ENCODE results near the gene TMEM273. TPM values are rescaled to one million over a fixed set of nuclear protein-coding genes. Genes with fewer than 3 reads are reported as not detected.
A peak's percentile ranks its signal among the peaks of the same experiment; 100 is the strongest.

The TMEM273 gene
- total and polyA plus RNA-seq, 2 donors (not counting 1 experiment from before 2014, with no cell fraction given), result 0.18 TPM; not detected in 1

- Histone ChIP-seq H4K20me1 (ENCODE audit: control insufficient read depth, extremely low read depth, insufficient read depth, low read length) (no peaks in the 10 kb centered on the region), H3K9me3 (ENCODE audit: control insufficient read depth, insufficient read depth, low read depth, low read length) (no peaks in the 10 kb centered on the region), H3K4me3 (replicated peaks in 1 of 4; ENCODE audit: control extremely low read depth in 1 of 4, insufficient read depth in 1 of 4, low read depth in 3 of 4, low read length in 4 of 4) (no peak overlapping the region), H3K4me1 (ENCODE audit: control insufficient read depth, extremely low read depth, insufficient read depth, low read length) (peaks cover 26% of the 10 kb centered on the region), H3K27me3 (ENCODE audit: control insufficient read depth, insufficient read depth, low read length) (peaks cover 23% of the 10 kb centered on the region), H3K4me2 (ENCODE audit: extremely low read depth, insufficient read depth, low read length) (no peak overlapping the region), H3K9ac (ENCODE audit: insufficient read depth, low read length) (no peak overlapping the region), H3K36me3 (ENCODE audit: control insufficient read depth, insufficient read depth, low read length) (no peaks in the 10 kb centered on the region), H3K27ac (ENCODE audit: insufficient read depth, low read length) (no peak overlapping the region), H3K79me2 (ENCODE audit: control insufficient read depth, insufficient read depth, low read length) (no peaks in the 10 kb centered on the region), H2AFZ (ENCODE audit: low read length) (no peak overlapping the region)
- no peak for DNase-seq (ENCODE audit: low read depth in 2 of 2)
- TF ChIP-seq CTCF (conservative IDR thresholded peaks at IDR 0.05 in 1 of 2, IDR thresholded peaks at IDR 0.05 in 1 of 2; ENCODE audit: low read depth in 1 of 2, low read length in 2 of 2) (no peak), EZH2 (IDR thresholded peaks at IDR 0.05; ENCODE audit: low read length, missing control alignments) (no peak)
Measured at GRCh38 chr10:49136525-49136924, 51.7 kb downstream of the TMEM273 start.

GRCh38 chr10:49135575-49136313 lies 52.4 kb downstream of the TMEM273 start:
- TF ChIP-seq CTCF (conservative IDR thresholded peaks at IDR 0.05 in 1 of 2, IDR thresholded peaks at IDR 0.05 in 1 of 2; ENCODE audit: low read depth in 1 of 2, low read length in 2 of 2) (no peak), EZH2 (IDR thresholded peaks at IDR 0.05; ENCODE audit: low read length, missing control alignments) (no peak)
- Histone ChIP-seq H3K4me2 (ENCODE audit: extremely low read depth, insufficient read depth, low read length) (no peak overlapping the region), H3K4me1 (ENCODE audit: control insufficient read depth, extremely low read depth, insufficient read depth, low read length) (peaks cover 21% of the 10 kb centered on the region), H2AFZ (ENCODE audit: low read length) (no peak overlapping the region), H3K27me3 (ENCODE audit: control insufficient read depth, insufficient read depth, low read length) (peaks cover 25% of the 10 kb centered on the region), H3K79me2 (ENCODE audit: control insufficient read depth, insufficient read depth, low read length) (no peaks in the 10 kb centered on the region), H3K27ac (ENCODE audit: insufficient read depth, low read length) (no peak overlapping the region), H3K9me3 (ENCODE audit: control insufficient read depth, insufficient read depth, low read depth, low read length) (no peaks in the 10 kb centered on the region), H4K20me1 (ENCODE audit: control insufficient read depth, extremely low read depth, insufficient read depth, low read length) (no peaks in the 10 kb centered on the region), H3K4me3 (replicated peaks in 1 of 4; ENCODE audit: control extremely low read depth in 1 of 4, insufficient read depth in 1 of 4, low read depth in 3 of 4, low read length in 4 of 4) (no peak overlapping the region), H3K36me3 (ENCODE audit: control insufficient read depth, insufficient read depth, low read length) (no peaks in the 10 kb centered on the region), H3K9ac (ENCODE audit: insufficient read depth, low read length) (no peak overlapping the region)
- peak; percentile 18 to 58 for DNase-seq (ENCODE audit: low read depth in 2 of 2)

- Histone ChIP-seq H3K4me2 (ENCODE audit: extremely low read depth, insufficient read depth, low read length) (no peak overlapping the region), H3K79me2 (ENCODE audit: control insufficient read depth, insufficient read depth, low read length) (no peaks in the 10 kb centered on the region), H3K4me3 (replicated peaks in 1 of 4; ENCODE audit: control extremely low read depth in 1 of 4, insufficient read depth in 1 of 4, low read depth in 3 of 4, low read length in 4 of 4) (no peak overlapping the region), H3K36me3 (ENCODE audit: control insufficient read depth, insufficient read depth, low read length) (no peaks in the 10 kb centered on the region), H3K27me3 (ENCODE audit: control insufficient read depth, insufficient read depth, low read length) (peaks cover 33% of the 10 kb centered on the region), H3K9ac (ENCODE audit: insufficient read depth, low read length) (no peak overlapping the region), H4K20me1 (ENCODE audit: control insufficient read depth, extremely low read depth, insufficient read depth, low read length) (no peaks in the 10 kb centered on the region), H3K4me1 (ENCODE audit: control insufficient read depth, extremely low read depth, insufficient read depth, low read length) (peaks cover 8% of the 10 kb centered on the region), H2AFZ (ENCODE audit: low read length) (no peak overlapping the region), H3K27ac (ENCODE audit: insufficient read depth, low read length) (no peak overlapping the region), H3K9me3 (ENCODE audit: control insufficient read depth, insufficient read depth, low read depth, low read length) (no peaks in the 10 kb centered on the region)
- TF ChIP-seq EZH2 (IDR thresholded peaks at IDR 0.05; ENCODE audit: low read length, missing control alignments) (no peak), CTCF (conservative IDR thresholded peaks at IDR 0.05 in 1 of 2, IDR thresholded peaks at IDR 0.05 in 1 of 2; ENCODE audit: low read depth in 1 of 2, low read length in 2 of 2) (no peak)
- DNase-seq (ENCODE audit: low read depth in 2 of 2), result no peak
Measured at GRCh38 chr10:49134327-49134726, 53.9 kb downstream of the TMEM273 start.
